AG04450 (cell line): Measurements from ENCODE around the gene FRRS1. TPM values are rescaled to one million over a fixed set of nuclear protein-coding genes. Genes with fewer than 3 reads are reported as not detected.

Experiments
- CTCF ChIA-PET: fragments of 300-600, 350-600 bp; formaldehyde crosslinking; extraction: SDS; loops from one replicate; lab custom pipeline; 2022; ENCODE audit warnings: antibody characterized with exemption, inconsistent platforms; lab: Charles Lee
- POLR2A ChIA-PET: fragments of 350-600 bp; formaldehyde crosslinking; extraction: SDS; loops from one replicate; lab custom pipeline; 2021; ENCODE audit warnings: antibody characterized with exemption, inconsistent platforms; lab: Yijun Ruan, JAX
- DNase-seq: peaks from one replicate; pipeline ENCODE4 v3.0.0-alpha.2; 2011; ENCODE audit warnings: low read depth, low spot score
- H3K27ac ChIP-seq: one replicate; pipeline ENCODE4 v1.5.1; 2012; ENCODE audit warnings: low read depth, low read length, control low read depth
- H3K27me3 ChIP-seq: one replicate; pipeline ENCODE4 v1.6.0; 2012; ENCODE audit warnings: low read length; ENCODE audit not compliant: control insufficient read depth, insufficient read depth
- H3K4me3 ChIP-seq: 2 replicates; pipeline ENCODE4 v1.5.1; 2011; ENCODE audit warnings: mild to moderate bottlenecking, low read depth, low read length, control low read depth
- H3K9me3 ChIP-seq: 2 replicates; pipeline ENCODE4 v1.5.1; 2012; ENCODE audit warnings: low read length; ENCODE audit not compliant: control insufficient read depth, insufficient read depth
- polyA plus RNA-seq: library from polyadenylated mRNA; depleted of rRNA; stranded (reverse); fragments of >200 nt; gene quantifications from 2 replicates; pipeline ENCODE4 v1.2.3, GENCODE V29; 2011; rRNA removed
- small RNA-seq: library from RNA; depleted of rRNA; stranded (forward); fragments of <200 nt; gene quantifications from one replicate; pipeline ENCODE3, GENCODE V24; 2012; ENCODE audit warnings: low read depth; ENCODE audit not compliant: insufficient read length
- TF ChIP-seq, protein P1 (sequence below): IDR thresholded peaks from 2 replicates; pipeline ENCODE4 v1.5.1; 2011; ENCODE audit warnings: low read depth, low read length, control low read depth, inconsistent platforms

The FRRS1 gene
- polyA plus RNA-seq, 1 experiment: 9.7 TPM

GRCh38 chr1:99660496-99660895 lies 105.9 kb downstream of the FRRS1 start:
- TF ChIP-seq, protein P1, sequence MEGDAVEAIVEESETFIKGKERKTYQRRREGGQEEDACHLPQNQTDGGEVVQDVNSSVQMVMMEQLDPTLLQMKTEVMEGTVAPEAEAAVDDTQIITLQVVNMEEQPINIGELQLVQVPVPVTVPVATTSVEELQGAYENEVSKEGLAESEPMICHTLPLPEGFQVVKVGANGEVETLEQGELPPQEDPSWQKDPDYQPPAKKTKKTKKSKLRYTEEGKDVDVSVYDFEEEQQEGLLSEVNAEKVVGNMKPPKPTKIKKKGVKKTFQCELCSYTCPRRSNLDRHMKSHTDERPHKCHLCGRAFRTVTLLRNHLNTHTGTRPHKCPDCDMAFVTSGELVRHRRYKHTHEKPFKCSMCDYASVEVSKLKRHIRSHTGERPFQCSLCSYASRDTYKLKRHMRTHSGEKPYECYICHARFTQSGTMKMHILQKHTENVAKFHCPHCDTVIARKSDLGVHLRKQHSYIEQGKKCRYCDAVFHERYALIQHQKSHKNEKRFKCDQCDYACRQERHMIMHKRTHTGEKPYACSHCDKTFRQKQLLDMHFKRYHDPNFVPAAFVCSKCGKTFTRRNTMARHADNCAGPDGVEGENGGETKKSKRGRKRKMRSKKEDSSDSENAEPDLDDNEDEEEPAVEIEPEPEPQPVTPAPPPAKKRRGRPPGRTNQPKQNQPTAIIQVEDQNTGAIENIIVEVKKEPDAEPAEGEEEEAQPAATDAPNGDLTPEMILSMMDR: no peak
- Histone ChIP-seq H3K27me3 (no peaks in the 10 kb centered on the region), H3K9me3 (no peaks in the 10 kb centered on the region), H3K4me3 (no peak overlapping the region), H3K27ac (no peak overlapping the region)
- CTCF ChIA-PET: no interaction called here
- no peak for DNase-seq
- POLR2A ChIA-PET: no interaction called here

DNA sequence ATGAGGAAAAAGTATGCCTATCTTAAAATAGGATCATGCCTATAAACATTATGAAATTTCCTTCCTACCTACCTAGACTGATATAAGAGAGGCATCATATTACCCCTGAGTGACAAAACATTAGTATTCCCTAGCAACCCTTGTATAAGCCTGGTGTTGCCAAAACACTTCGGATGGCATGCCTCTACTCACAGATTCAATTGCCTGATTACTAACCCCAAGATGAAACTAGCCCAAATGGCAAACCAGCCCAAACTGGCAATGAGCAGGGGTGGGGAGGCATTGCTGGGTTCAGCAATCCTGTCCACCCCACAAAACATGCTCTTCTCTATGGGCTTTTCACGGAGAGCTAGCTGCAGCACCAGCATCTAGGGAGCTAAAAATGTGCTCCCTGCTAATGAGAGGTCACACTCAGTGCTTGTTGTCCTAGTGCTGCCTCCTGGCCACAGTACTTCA lies 106.7 kb downstream of the FRRS1 start:
- no peaks in the 10 kb centered on the region for H3K9me3 ChIP-seq
- H3K27me3 ChIP-seq: no peaks in the 10 kb centered on the region
- no peak for DNase-seq
- TF ChIP-seq, protein P1: no peak
- ChIA-PET POLR2A (no interaction called here), CTCF (no interaction called here)
- no peak overlapping the region for H3K27ac ChIP-seq
- no peak overlapping the region for H3K4me3 ChIP-seq

Small RNA genes within 50 kb of the gene (small RNA-seq; reads per million reads assigned to genes)
- gene RF00019: not detected
- not detected for gene RNU4-75P

Other genes with a start within 250 kb of the FRRS1 start
- gene PALMD, start 120.5 kb downstream of the FRRS1 start, polyA plus RNA-seq: 0.37 and 0.43 TPM in 2 replicates
- gene AGL, start 83.7 kb upstream of the FRRS1 start, polyA plus RNA-seq: 5.6 and 7.2 TPM in 2 replicates
- gene SLC35A3, start 203.4 kb upstream of the FRRS1 start, polyA plus RNA-seq: 8.5 and 12.6 TPM in 2 replicates